Mesothelial cell of epicardium (in vitro differentiated cells): ENCODE measurements around the gene PURA. TPM values are rescaled to one million over a fixed set of nuclear protein-coding genes. Genes with fewer than 3 reads are reported as not detected.

Source experiments
- DNase-seq, 2 experiments: peaks; one replicate each; pipeline ENCODE4 v3.0.0; 2021; ENCODE audit warnings: low spot score in 2 of 2; ENCODE audit not compliant: unreplicated experiment in 2 of 2
- H3K27ac Mint-ChIP-seq: 2 replicates; pipeline ENCODE4 v1.8.0; 2021; ENCODE audit warnings: mixed read lengths
- H3K27me3 Mint-ChIP-seq: 2 replicates; pipeline ENCODE4 v1.8.0; 2021; ENCODE audit warnings: low read depth, mixed read lengths
- H3K36me3 Mint-ChIP-seq: 2 replicates; pipeline ENCODE4 v1.8.0; 2021; ENCODE audit warnings: mixed read lengths
- H3K4me1 Mint-ChIP-seq: 2 replicates; pipeline ENCODE4 v1.8.0; 2021; ENCODE audit warnings: mixed read lengths
- H3K4me3 Mint-ChIP-seq: 2 replicates; pipeline ENCODE4 v1.8.0; 2021; ENCODE audit warnings: mild to moderate bottlenecking, moderate library complexity, mixed read lengths
- H3K9me3 Mint-ChIP-seq: 2 replicates; pipeline ENCODE4 v1.8.0; 2021; ENCODE audit warnings: mixed read lengths
- total RNA-seq: library from RNA; stranded (reverse); gene quantifications from 3 replicates; pipeline ENCODE4 v1.2.1, GENCODE V29; 2021
- TF ChIP-seq, protein P1 (sequence below): fragments of 200-600 bp; sonication (generic); IDR thresholded peaks from one replicate; pipeline ENCODE4 v1.5.0; 2021; ENCODE audit warnings: antibody characterized with exemption; ENCODE audit not compliant: unreplicated experiment

Gene PURA
- total RNA-seq: 8.1 to 8.5 TPM (median 8.3 TPM) in 3 replicates

DNA sequence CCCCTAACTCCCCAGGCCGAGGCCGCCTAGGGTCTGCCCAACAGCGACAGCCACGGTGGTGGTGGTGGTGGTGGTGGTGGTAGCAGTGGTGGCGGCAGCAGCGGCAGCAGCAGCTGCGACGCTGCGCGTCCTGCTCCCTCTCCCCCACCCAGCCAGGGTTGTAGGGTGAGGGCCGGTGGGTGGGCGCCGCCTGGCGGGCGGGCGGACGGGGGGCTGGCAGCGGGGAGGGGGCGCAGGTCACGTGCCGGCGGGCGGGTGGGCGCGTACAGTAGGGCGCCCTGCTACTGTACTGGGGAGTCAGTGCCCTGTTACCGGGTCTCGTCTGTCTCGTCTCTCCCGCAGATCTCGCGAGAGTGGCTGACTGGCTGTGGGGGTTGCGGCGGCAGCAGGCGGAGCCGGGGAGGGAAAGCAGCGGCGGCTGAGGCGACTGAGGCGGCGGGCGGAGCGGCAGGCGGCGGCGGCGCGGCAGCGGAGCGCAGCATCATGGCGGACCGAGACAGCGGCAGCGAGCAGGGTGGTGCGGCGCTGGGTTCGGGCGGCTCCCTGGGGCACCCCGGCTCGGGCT, at the start of gene PURA:
Gene PURA, plus strand, starts transcription at position 411 of the 565 bp plus-strand sequence. Its CDS starts 73 bp downstream, at position 484.
- Mint-ChIP-seq H3K4me3 (peak within 1 kb of the TSS; percentile 79), H3K4me1 (peaks cover 52% of the 10 kb centered on the region)

DNA sequence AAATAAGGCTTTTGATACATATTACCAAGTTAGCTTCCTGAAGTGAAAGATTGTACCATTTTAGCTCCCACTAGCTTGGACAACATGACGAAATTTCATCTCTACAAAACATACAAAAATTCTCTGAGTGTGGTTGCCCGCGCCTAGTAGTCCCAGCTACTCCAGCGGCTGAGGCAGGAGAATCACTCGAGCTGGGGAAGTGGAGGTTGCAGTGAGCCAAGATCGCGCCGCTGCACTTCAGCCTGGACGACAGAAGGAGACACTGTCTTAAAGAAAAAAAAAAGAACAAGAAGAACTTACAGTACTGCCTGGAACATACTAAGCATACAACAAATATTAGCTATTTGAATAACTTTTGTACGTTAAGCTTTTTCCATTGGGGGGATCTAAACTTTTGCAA, 41.1 kb upstream of the PURA start:
- Mint-ChIP-seq H3K9me3 (no peaks in the 10 kb centered on the region), H3K27me3 (peaks cover 79% of the 10 kb centered on the region), H3K4me1 (no peaks in the 10 kb centered on the region), H3K27ac (no peak overlapping the region), H3K4me3 (no peak overlapping the region), H3K36me3 (no peaks in the 10 kb centered on the region)
- TF ChIP-seq, protein P1, sequence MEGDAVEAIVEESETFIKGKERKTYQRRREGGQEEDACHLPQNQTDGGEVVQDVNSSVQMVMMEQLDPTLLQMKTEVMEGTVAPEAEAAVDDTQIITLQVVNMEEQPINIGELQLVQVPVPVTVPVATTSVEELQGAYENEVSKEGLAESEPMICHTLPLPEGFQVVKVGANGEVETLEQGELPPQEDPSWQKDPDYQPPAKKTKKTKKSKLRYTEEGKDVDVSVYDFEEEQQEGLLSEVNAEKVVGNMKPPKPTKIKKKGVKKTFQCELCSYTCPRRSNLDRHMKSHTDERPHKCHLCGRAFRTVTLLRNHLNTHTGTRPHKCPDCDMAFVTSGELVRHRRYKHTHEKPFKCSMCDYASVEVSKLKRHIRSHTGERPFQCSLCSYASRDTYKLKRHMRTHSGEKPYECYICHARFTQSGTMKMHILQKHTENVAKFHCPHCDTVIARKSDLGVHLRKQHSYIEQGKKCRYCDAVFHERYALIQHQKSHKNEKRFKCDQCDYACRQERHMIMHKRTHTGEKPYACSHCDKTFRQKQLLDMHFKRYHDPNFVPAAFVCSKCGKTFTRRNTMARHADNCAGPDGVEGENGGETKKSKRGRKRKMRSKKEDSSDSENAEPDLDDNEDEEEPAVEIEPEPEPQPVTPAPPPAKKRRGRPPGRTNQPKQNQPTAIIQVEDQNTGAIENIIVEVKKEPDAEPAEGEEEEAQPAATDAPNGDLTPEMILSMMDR: no peak
- DNase-seq: no peak

More for the DNA sequence above, at the start of gene PURA:
- TF ChIP-seq, protein P1: no peak
- peak; percentile 94 to 96 for DNase-seq
- no peaks in the 10 kb centered on the region for H3K9me3 Mint-ChIP-seq
- H3K27ac Mint-ChIP-seq: peak within 1 kb of the TSS; percentile 92
- peaks cover 49% of the 10 kb centered on the region for H3K27me3 Mint-ChIP-seq
- H3K36me3 Mint-ChIP-seq: no peaks in the 10 kb centered on the region

DNA sequence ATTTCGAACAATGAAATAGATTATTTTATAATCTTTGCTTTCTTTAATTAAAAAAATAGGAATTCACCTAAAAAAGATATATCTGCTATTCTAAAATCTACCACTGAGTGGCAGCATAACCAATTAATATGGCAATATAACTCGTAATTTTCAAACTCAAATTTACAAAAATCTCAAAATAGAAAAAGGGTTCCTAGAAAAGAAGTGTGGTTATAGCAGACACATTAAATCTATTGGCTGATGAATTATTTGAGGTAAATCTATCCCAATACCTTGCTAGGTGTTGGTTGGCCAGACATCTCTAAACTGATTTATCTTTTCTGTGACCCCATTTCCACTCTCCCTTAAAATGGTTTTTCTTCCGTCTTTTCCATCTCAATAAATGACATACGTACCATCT, 40.6 kb upstream of the PURA start:
- no peak overlapping the region for H3K27ac Mint-ChIP-seq
- H3K27me3 Mint-ChIP-seq: peaks cover 78% of the 10 kb centered on the region
- no peaks in the 10 kb centered on the region for H3K36me3 Mint-ChIP-seq
- H3K9me3 Mint-ChIP-seq: no peaks in the 10 kb centered on the region
- H3K4me3 Mint-ChIP-seq: no peak overlapping the region
- no peaks in the 10 kb centered on the region for H3K4me1 Mint-ChIP-seq
- TF ChIP-seq, protein P1: peak; percentile 85
- DNase-seq: no peak

DNA sequence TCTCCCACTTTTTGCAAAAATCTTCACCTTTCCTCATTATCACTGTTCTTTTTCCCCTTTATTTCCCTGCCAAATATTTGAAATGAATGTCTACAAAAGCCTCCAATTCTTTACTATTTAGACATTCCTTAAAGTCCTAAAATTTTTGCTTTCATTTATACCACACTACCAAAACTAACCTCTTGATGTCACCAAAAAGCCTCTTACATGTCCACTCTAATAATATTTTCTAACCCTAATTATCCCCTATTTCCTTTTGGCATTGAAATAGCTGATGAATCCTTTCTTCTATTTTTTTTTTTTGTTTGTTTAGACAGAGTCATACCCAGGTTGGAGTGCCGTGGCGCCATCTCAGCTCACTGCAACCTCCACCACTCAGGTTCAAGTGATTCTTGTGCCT, 38.5 kb upstream of the PURA start:
- Mint-ChIP-seq H3K36me3 (no peaks in the 10 kb centered on the region), H3K27me3 (peaks cover 74% of the 10 kb centered on the region), H3K4me3 (no peak overlapping the region), H3K27ac (no peak overlapping the region), H3K4me1 (no peaks in the 10 kb centered on the region), H3K9me3 (no peaks in the 10 kb centered on the region)
- TF ChIP-seq, protein P1: no peak
- DNase-seq: no peak

DNA sequence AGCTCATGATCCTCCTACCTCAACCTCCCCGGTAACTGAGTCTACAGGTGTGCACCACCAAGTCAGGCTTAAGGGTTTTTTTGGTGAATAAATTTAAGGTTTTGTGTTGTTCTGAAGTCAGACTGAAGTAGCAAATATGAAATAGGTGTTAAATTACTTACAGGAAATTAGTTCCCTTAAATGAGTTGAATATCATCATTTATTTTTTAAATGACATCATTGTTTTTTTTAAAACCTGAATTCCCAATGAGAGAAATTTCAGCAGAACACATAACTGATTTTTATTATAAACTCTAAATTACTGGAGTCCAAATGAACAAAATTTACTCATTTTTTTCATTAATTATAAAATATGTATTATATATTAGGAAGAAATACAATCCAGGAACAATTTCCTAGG, 37.8 kb upstream of the PURA start:
- Mint-ChIP-seq H3K27ac (no peak overlapping the region), H3K27me3 (peaks cover 74% of the 10 kb centered on the region), H3K36me3 (no peaks in the 10 kb centered on the region), H3K9me3 (no peaks in the 10 kb centered on the region), H3K4me3 (no peak overlapping the region), H3K4me1 (no peaks in the 10 kb centered on the region)
- TF ChIP-seq, protein P1: no peak
- no peak for DNase-seq
